Measurements from ENCODE around the gene AQP3.
A peak's percentile ranks its signal among the peaks of the same experiment; 100 is the strongest.
"Not testable (repeated sequence)": the region's sequence is repeated elsewhere in the genome, so short reads cannot be mapped to it uniquely, and the experiment has no call there.

AQP3 gene

GRCh38 chr9:33446946-33447798 lies at the start of gene AQP3:
Gene AQP3, minus strand, starts transcription at chr9:33447593. Its CDS starts 63 bp downstream, at chr9:33447530.
- peak; percentile 67 for DNase-seq

- not testable (repeated sequence) for DNase-seq
Measured at GRCh38 chr9:33493819-33494218, 46.4 kb upstream of the AQP3 start.

DNA sequence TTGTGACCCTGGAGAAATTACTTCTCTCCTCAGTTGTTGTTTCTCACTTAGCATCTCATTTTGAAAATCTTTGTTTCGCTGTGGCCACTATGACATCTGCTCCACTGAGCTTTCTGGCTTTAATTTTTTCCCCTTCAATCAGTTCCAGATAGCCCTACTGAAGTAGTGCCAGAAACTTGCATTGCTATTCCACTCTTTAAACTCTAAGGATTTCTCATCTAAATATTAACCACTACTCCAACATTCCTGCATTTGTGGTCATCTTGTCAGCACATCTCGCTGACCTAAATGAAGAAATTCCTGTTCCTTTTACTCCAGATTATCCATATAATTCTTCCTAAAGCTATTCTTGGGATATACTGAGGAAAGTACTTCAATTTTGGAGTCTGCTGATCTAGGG lies 41.7 kb upstream of the AQP3 start:
- peak; percentile 53 for DNase-seq

GRCh38 chr9:33485312-33485711 lies 37.9 kb upstream of the AQP3 start:
- DNase-seq: not testable (repeated sequence)

- no peak for DNase-seq
Measured at GRCh38 chr9:33480976-33481375, 33.6 kb upstream of the AQP3 start.

GRCh38 chr9:33480106-33480505 lies 32.7 kb upstream of the AQP3 start:
- DNase-seq: peak; percentile 24

- DNase-seq: no peak
Measured at GRCh38 chr9:33476503-33476902, 29.1 kb upstream of the AQP3 start.

GRCh38 chr9:33475357-33475756 lies 28.0 kb upstream of the AQP3 start:
- DNase-seq: no peak

- DNase-seq: peak; percentile 100
Measured at GRCh38 chr9:33473643-33474352, 26.4 kb upstream of the AQP3 start, which contains the start of gene NOL6. Gene NOL6, minus strand, starts transcription at chr9:33473924. Its CDS starts 82 bp downstream, at chr9:33473842.

- DNase-seq: no peak
Measured at GRCh38 chr9:33472881-33473615, 25.7 kb upstream of the AQP3 start.

DNA sequence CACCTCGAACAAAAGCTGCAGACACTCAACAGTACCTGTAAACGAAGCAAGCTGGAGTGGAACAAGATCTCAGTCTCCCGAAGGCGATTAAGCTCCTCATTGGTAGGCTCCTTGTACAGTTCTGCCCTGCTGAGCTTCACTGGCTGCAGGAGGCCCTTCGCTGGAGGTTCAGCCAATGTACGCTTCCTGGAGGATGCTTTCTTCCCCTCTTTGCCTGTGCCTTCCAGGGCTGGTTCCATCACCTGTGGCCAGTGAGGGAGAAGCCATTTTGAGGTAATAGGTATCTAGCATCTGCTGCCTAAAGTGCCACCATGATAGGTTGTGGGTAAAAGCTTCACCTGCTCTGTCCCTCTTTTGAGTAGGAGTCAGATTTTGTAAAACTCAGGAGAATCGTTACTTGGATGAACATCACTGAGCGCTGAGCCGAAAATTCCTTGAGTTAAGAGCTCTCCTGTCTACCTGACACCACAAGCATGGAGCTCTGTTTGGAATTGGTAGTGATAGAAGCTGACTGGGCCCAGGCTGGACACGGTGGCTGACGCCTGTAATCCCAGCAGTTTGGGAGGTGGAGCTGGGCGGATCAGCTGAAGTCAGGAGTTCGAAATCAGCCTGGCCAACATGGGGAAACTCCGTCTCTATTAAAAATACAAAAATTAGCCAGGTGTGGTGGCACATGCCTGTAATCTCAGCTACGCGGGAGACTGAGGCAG lies 24.9 kb upstream of the AQP3 start:
- DNase-seq: no peak

DNA sequence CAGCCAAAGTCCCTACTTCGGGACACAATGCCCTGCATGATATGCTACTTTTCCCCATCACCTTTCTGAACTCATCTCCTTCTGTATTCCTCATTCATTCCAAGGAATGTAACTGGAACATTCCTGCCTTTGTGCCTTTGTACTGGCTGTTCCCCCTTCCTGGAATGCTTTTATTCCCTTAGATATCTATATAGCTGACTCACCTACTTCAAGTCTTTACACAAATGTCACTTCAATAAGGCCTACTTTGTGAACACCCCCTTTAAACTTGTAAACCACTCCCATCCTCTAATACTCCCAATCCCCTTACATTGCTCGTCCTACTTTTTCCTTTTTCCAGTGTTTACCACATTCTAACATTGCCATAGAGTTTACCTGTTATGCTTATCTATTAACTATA lies 24.0 kb upstream of the AQP3 start:
- DNase-seq: no peak

GRCh38 chr9:33469891-33470290 lies 22.5 kb upstream of the AQP3 start:
- no peak for DNase-seq

- no peak for DNase-seq
Measured at GRCh38 chr9:33468797-33469621, 21.6 kb upstream of the AQP3 start.

GRCh38 chr9:33468215-33468730 lies 20.9 kb upstream of the AQP3 start:
- no peak for DNase-seq

- DNase-seq: no peak
Measured at GRCh38 chr9:33467526-33467925, 20.1 kb upstream of the AQP3 start.

GRCh38 chr9:33466565-33467495 lies 19.4 kb upstream of the AQP3 start:
- DNase-seq: peak; percentile 36

DNA sequence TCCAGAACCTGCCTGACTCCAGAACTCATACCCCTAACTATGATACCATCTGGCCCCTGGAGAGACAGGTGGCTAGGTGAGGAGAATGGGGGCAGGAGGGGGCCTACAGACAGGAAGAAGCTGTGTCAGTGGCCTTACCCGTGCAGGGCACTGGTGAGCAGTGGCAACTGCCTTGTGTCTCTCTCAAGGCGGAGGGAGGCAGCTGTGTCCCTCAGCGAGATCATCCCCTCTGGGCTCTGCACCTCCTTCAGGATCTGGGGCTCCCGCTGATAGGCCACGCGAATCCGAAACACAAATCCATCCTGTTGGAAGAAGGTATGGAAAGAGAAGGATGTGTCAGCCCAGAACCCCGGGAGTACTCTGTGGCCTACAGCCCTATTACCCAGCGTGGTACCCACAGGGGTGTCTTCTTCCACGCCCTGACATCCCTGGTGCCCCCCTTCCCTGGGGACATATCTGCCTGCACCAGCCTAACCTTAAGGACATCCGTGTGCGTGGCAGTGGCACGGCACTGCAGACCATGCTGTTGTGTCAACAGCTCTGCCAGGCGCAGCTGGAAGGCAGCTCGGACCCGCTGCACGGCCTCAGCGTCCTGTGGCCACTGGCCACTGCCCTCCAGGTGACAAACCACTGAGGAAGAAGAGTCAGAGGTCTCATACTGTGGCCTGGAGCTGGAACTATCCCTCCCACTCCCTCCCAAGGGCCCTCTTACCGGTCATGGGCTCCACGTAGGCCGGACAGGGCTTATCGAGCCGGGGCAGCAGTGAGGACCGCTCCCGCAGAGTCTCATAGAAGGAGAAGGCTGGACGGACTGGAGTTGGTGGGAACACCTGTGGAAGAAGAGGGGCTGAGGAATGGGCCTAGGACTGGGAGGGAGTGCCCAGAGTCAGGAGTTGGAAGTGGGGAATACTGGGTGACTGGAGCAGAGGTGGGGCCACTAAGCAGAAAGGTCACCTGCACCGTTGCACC lies 18.5 kb upstream of the AQP3 start:
- DNase-seq: no peak

DNA sequence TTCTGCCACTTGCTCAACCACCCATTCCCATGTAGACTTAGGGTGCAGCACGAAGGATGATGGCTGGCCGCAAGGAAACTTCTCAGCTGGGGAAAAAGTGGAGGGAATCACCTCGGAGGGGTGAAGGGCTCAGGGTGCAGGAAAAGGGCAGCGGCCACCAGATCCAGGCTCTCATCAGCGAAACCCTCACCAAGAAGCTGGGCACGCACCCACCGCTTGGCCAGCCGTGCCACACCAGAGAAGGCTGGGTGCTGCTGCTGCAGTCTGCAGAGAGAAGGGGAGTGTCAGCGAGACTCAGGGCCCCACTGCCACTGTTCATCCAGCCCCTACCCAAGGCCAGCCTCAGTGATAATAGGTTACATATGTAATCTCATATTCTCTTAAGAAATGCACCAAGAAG lies 17.7 kb upstream of the AQP3 start:
- no peak for DNase-seq

Data from EL (cell line).